ENCODE results near the gene DNASE1. TPM values are rescaled to one million over a fixed set of nuclear protein-coding genes. Genes with fewer than 3 reads are reported as not detected.

Gene DNASE1
- total RNA-seq, 6 donors from 2014 or later: 6.4 to 34.6 (median 18.7) TPM

DNA sequence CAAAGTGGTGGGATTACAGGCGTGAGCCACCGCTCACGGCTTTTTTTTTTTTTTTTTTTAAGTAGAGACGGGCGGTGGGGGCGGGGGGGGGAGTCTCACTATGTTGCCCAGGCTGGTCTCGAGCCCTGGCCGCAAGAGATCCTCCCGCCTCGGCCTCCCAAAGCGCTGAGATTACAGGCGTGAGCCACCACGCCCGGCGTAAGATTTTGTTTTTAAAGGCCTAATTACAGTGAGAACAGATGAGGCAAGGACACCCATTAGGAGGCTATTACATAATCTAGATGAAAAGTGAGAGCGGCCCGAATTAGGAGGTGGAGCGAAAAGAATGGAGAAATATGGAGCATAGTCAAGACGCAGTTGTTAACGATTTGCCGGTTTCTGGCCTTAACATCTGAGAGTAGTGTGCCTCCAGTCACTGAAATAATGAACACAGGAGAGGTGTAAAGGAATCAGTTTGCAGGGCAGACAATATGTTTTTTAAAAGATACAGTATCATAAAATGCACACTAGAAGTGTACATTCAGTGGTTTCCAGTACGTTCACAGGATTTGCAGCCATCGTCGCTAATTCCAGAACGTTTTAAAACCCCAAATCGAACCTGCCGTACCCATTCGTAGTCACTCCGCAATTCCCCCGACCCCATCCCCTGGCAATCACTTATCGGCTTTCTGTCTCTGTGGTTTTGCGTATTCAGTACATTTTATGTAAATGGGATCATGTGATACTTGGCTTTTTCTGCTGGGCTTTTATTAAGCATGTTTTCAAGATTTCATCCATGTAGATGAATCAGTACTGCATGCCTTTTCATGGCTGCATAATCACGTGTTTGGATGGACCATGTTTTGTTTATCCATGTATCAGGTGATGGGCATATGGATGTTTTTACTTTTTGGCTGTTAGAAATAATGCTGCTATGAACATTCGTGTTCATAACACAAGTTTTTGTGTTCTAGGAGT, 41.7 kb upstream of the DNASE1 start:
- Histone ChIP-seq H3K4me3 (peak overlapping the region; percentile 31 to 99 (median 94)), H3K9me3 (no peaks in the 10 kb centered on the region), H3K4me1 (peaks cover 20 to 26% (median 23%) of the 10 kb centered on the region in 4 donors), H3K27ac (peak overlapping the region in 2 of 4 donors; percentile 83 to 91), H3K27me3 (no peaks in the 10 kb centered on the region), H3K36me3 (no peaks in the 10 kb centered on the region)
- no peak for ATAC-seq (ENCODE audit: low FRiP score in 2 of 2)
- no peak for DNase-seq
- 73 to 78% methylated on average over 31 to 34 of the region's 34 CpGs for WGBS, 2 donors
- TF ChIP-seq, protein P1, sequence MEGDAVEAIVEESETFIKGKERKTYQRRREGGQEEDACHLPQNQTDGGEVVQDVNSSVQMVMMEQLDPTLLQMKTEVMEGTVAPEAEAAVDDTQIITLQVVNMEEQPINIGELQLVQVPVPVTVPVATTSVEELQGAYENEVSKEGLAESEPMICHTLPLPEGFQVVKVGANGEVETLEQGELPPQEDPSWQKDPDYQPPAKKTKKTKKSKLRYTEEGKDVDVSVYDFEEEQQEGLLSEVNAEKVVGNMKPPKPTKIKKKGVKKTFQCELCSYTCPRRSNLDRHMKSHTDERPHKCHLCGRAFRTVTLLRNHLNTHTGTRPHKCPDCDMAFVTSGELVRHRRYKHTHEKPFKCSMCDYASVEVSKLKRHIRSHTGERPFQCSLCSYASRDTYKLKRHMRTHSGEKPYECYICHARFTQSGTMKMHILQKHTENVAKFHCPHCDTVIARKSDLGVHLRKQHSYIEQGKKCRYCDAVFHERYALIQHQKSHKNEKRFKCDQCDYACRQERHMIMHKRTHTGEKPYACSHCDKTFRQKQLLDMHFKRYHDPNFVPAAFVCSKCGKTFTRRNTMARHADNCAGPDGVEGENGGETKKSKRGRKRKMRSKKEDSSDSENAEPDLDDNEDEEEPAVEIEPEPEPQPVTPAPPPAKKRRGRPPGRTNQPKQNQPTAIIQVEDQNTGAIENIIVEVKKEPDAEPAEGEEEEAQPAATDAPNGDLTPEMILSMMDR (IDR thresholded peaks at IDR 0.05): no peak
- TF ChIP-seq POLR2AphosphoS5 (IDR thresholded peaks at IDR 0.05) (no peak), EP300 (IDR thresholded peaks at IDR 0.05) (no peak), POLR2A (IDR thresholded peaks at IDR 0.05) (no peak)

DNA sequence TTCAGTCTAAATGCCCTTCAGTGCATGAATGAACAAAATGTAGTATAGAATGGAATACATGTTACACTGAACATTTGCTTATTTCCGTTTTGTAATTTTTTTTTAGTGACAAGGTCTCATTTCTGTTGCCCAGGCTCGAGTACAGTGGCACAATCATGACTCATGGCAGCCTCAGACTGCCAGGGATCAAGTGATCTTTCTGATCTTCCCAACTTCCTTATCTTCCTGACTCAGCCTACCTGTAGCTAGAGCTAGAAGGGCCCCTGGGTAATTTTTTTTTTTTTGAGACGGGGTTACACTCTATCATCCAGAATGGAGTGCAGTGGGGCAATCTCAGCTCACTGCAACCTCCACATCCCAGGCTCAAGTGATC, 35.7 kb upstream of the DNASE1 start:
- H3K9me3 ChIP-seq: no peaks in the 10 kb centered on the region
- H3K4me3 ChIP-seq: no peak overlapping the region
- TF ChIP-seq EP300 (IDR thresholded peaks at IDR 0.05) (no peak), POLR2AphosphoS5 (IDR thresholded peaks at IDR 0.05) (no peak), POLR2A (IDR thresholded peaks at IDR 0.05) (no peak)
- TF ChIP-seq, protein P1 (IDR thresholded peaks at IDR 0.05): no peak
- 75 to 76% methylated on average over 3 of the region's 3 CpGs for WGBS, 2 donors
- H3K27me3 ChIP-seq: no peaks in the 10 kb centered on the region
- H3K27ac ChIP-seq: no peak overlapping the region
- peak in 1 of 2 donors; percentile 48 for DNase-seq
- no peaks in the 10 kb centered on the region for H3K4me1 ChIP-seq
- no peaks in the 10 kb centered on the region for H3K36me3 ChIP-seq
- ATAC-seq (ENCODE audit: low FRiP score in 2 of 2): no peak

DNA sequence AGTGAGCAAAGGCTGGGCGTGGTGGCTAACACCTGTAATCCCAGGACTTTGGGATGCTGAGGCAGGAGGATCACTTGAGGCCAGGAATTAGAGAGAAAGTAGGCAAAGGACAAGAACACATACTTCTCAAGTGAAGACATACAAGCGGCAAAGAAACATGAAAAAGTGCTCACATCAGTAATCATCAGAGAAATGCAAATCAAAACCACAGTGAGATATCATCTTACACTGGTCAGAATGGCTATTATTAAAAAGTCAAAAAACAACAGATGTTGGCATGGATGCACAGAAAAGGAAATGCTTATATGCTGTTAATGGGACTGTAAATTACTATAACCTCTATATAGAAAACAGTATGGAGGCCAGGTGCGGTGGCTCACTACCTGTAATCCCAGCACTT, 30.8 kb upstream of the DNASE1 start:
- TF ChIP-seq POLR2AphosphoS5 (IDR thresholded peaks at IDR 0.05) (no peak), EP300 (IDR thresholded peaks at IDR 0.05) (no peak), POLR2A (IDR thresholded peaks at IDR 0.05) (no peak)
- TF ChIP-seq, protein P1 (IDR thresholded peaks at IDR 0.05): no peak
- no peaks in the 10 kb centered on the region for H3K27me3 ChIP-seq
- ATAC-seq (ENCODE audit: low FRiP score in 2 of 2) (no peak), DNase-seq (no peak)
- no peaks in the 10 kb centered on the region for H3K36me3 ChIP-seq
- H3K4me1 ChIP-seq: peaks cover 4 to 15% (median 11%) of the 10 kb centered on the region in 4 donors
- H3K27ac ChIP-seq: no peak overlapping the region
- H3K9me3 ChIP-seq: no peaks in the 10 kb centered on the region
- 96% methylated on average over 3 of the region's 3 CpGs for WGBS, 2 donors
- H3K4me3 ChIP-seq: no peak overlapping the region

- H3K4me1 ChIP-seq: peaks cover 4 to 15% (median 11%) of the 10 kb centered on the region in 4 donors
- ATAC-seq (ENCODE audit: low FRiP score in 2 of 2) (no peak), DNase-seq (no peak)
- H3K27me3 ChIP-seq: no peaks in the 10 kb centered on the region
- H3K9me3 ChIP-seq: no peaks in the 10 kb centered on the region
- TF ChIP-seq, protein P1 (IDR thresholded peaks at IDR 0.05): no peak
- no peak for TF ChIP-seq EP300 (IDR thresholded peaks at IDR 0.05)
- no peak for TF ChIP-seq POLR2AphosphoS5 (IDR thresholded peaks at IDR 0.05)
- no peak for TF ChIP-seq POLR2A (IDR thresholded peaks at IDR 0.05)
- no peak overlapping the region for H3K4me3 ChIP-seq
- 92% methylated on average over 5 of the region's 5 CpGs for WGBS, 2 donors
- no peaks in the 10 kb centered on the region for H3K36me3 ChIP-seq
- H3K27ac ChIP-seq: no peak overlapping the region
These were observed 29.2 kb upstream of the DNASE1 start for GRCh38 chr16:3625331-3625730.

Measured in upper lobe of left lung (tissue), 6 donors.